Ectodermal cell (in vitro differentiated cells): ENCODE measurements around the gene MORN5.

ENCODE experiments used
- H3K27ac ChIP-seq: 2 replicates; pipeline ENCODE4 v1.7.0; 2013; ENCODE audit warnings: mild to moderate bottlenecking, low read depth, low read length; ENCODE audit not compliant: insufficient read depth, poor library complexity, severe bottlenecking
- H3K27me3 ChIP-seq: 2 replicates; pipeline ENCODE4 v1.7.0; 2013; ENCODE audit warnings: mild to moderate bottlenecking, low read length; ENCODE audit not compliant: insufficient read depth, control insufficient read depth, poor library complexity, severe bottlenecking
- H3K36me3 ChIP-seq: one replicate; pipeline ENCODE4 v1.7.0; 2013; ENCODE audit warnings: low read length; ENCODE audit not compliant: control insufficient read depth, insufficient read depth
- H3K4me1 ChIP-seq: one replicate; pipeline ENCODE4 v1.7.0; 2013; ENCODE audit warnings: low read length; ENCODE audit not compliant: control insufficient read depth, insufficient read depth
- H3K4me3 ChIP-seq: 2 replicates; pipeline ENCODE4 v1.7.0; 2013; ENCODE audit warnings: low read depth, low read length, control low read depth; ENCODE audit not compliant: insufficient read depth
- H3K9me3 ChIP-seq: 2 replicates; pipeline ENCODE4 v1.7.0; 2013; ENCODE audit warnings: mild to moderate bottlenecking, low read length, moderate library complexity; ENCODE audit not compliant: control insufficient read depth
- WGBS, 2 experiments: methylation state at CpG; one replicate each; pipeline ENCODE4 v1.1.7; 2013; ENCODE audit warnings: missing lambda C conversion rate in 2 of 2; 5-methylcytosine and 5-hydroxymethylcytosine counted together

Gene MORN5

DNA sequence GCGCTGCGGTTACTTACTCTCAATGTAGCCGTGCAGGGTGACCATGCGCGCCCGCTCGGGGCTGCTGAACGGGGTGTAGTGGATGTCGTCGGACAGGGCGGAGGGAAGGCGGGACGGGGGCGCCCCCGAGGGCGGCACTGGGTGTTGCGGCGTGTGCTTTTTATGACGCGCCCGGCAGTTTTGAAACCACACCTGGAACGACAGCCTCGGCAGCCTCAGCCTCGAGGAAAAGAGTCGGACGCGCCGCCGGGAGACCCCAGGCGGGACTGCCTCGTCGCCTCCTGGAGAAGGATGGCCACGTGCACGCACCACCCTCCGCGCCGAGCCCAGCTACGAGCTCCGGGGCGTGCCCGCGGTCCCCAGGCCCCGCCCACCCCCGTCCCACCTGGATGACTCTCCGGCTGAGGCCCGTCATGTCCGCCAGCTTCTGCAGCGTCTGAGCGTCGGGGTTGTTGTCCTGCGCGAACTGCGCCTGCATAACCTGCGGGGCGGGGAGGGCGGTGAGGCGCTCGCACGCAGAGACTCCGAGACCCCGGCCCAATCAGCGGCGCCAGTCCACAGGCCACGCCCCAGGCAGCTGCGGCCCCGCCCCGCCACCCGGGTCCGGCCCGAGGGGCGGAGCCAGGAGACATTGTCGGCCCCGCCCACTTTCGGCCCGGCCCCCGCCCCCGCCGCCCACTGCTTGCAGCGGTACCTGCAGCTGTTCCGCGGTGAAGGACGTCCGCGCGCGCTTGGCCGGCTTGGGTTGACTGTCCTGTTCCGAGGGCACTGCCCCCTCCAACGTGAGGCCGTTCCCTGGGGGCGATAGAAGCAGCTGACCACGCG lies 54.1 kb downstream of the MORN5 start:
- Histone ChIP-seq H3K4me3 (peak overlapping the region; percentile 26), H3K36me3 (no peaks in the 10 kb centered on the region), H3K27ac (no peak overlapping the region), H3K27me3 (peaks cover 87% of the 10 kb centered on the region), H3K4me1 (peaks cover 1% of the 10 kb centered on the region), H3K9me3 (no peaks in the 10 kb centered on the region)
- 2% methylated on average over 93 of the region's 93 CpGs for WGBS, 2 experiments

GRCh38 chr9:122214507-122214906 lies 54.8 kb downstream of the MORN5 start:
- Histone ChIP-seq H3K4me3 (no peak overlapping the region), H3K4me1 (peaks cover 8% of the 10 kb centered on the region), H3K27ac (no peak overlapping the region), H3K9me3 (no peaks in the 10 kb centered on the region), H3K27me3 (peaks cover 94% of the 10 kb centered on the region), H3K36me3 (no peaks in the 10 kb centered on the region)
- 35 to 41% methylated on average over 9 of the region's 9 CpGs for WGBS, 2 experiments

- Histone ChIP-seq H3K27ac (no peak overlapping the region), H3K36me3 (no peaks in the 10 kb centered on the region), H3K4me1 (peaks cover 18% of the 10 kb centered on the region), H3K9me3 (no peaks in the 10 kb centered on the region), H3K27me3 (peaks cover 100% of the 10 kb centered on the region), H3K4me3 (no peak overlapping the region)
- WGBS, 2 experiments: 90 to 94% methylated on average over 1 of the region's 1 CpG
Observed at GRCh38 chr9:122215663-122216062, 56.0 kb downstream of the MORN5 start.

GRCh38 chr9:122216138-122216797 lies 56.6 kb downstream of the MORN5 start:
- no peaks in the 10 kb centered on the region for H3K36me3 ChIP-seq
- H3K27ac ChIP-seq: no peak overlapping the region
- no peaks in the 10 kb centered on the region for H3K9me3 ChIP-seq
- 62 to 65% methylated on average over 4 of the region's 4 CpGs for WGBS, 2 experiments
- no peak overlapping the region for H3K4me3 ChIP-seq
- peaks cover 24% of the 10 kb centered on the region for H3K4me1 ChIP-seq
- H3K27me3 ChIP-seq: peaks cover 100% of the 10 kb centered on the region

GRCh38 chr9:122216798-122217418 lies 57.2 kb downstream of the MORN5 start:
- no peak overlapping the region for H3K4me3 ChIP-seq
- H3K27me3 ChIP-seq: peaks cover 100% of the 10 kb centered on the region
- H3K9me3 ChIP-seq: no peaks in the 10 kb centered on the region
- peaks cover 28% of the 10 kb centered on the region for H3K4me1 ChIP-seq
- no peaks in the 10 kb centered on the region for H3K36me3 ChIP-seq
- H3K27ac ChIP-seq: no peak overlapping the region
- 82 to 88% methylated on average over 35 of the region's 35 CpGs for WGBS, 2 experiments

DNA sequence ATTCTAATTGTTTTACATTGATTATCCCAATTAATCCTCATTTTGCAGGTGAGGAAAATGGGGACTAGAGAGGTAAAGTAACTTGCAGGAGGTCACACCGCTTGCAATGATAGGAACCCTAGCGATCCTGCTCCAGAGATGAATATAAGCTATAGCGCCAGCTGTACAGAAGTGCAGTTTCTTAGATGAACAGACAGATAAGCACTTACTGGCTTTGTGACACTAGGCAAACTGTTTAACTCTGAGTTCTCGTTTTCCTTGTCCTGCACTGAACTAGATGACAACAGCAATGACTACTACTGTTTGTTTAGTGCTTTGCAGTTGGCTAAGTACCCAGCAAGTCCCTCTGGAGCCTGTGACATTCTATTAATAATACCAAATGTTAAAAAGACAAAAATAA lies 57.9 kb downstream of the MORN5 start:
- 84 to 86% methylated on average over 4 of the region's 4 CpGs for WGBS, 2 experiments
- H3K27me3 ChIP-seq: peaks cover 100% of the 10 kb centered on the region
- no peaks in the 10 kb centered on the region for H3K36me3 ChIP-seq
- peaks cover 28% of the 10 kb centered on the region for H3K4me1 ChIP-seq
- H3K27ac ChIP-seq: no peak overlapping the region
- no peaks in the 10 kb centered on the region for H3K9me3 ChIP-seq
- no peak overlapping the region for H3K4me3 ChIP-seq

DNA sequence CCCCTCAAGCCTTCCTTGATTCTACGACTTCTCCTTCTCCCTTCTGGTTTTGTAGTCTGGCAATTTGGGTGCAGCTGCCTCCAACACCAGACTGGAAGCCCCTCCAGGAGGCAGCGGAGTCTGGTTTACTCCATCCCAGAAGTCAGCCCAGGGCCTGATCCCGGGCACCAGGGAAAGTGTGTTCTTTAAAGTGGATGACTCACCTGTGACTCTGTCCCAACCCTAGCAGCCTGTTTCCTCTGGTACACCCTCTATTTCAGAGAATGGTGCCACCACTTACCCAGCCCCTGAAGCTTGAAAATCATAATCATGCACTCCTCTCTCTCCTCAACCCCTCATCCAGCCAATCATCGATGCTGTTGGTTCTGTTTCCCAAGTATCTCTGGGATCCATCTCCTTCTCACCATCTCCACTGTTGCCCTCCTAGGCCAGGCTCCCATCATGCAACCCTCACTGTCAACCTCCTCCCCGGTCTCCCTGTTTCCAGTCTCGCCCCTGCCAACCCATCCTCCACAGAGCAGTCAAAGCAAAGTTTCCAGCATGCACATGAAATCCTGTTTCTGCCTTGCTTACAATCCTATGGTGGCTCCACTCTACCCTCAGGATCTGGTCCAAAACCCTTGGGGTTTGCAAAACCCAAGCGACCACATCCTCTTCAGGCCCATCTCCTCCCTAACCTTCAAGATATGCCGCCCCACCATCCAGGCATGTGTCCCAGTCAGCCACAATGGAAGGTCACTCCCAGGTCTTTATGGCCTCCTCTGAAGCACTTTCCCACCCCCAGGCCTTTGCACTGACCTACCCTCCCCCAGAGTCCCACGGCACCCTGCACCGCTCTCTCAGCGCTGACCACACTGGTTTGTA lies 58.6 kb downstream of the MORN5 start:
- Histone ChIP-seq H3K9me3 (no peaks in the 10 kb centered on the region), H3K36me3 (no peaks in the 10 kb centered on the region), H3K4me3 (no peak overlapping the region), H3K27ac (no peak overlapping the region), H3K4me1 (peaks cover 28% of the 10 kb centered on the region), H3K27me3 (peaks cover 100% of the 10 kb centered on the region)
- WGBS, 2 experiments: 36 to 43% methylated on average over 11 of the region's 11 CpGs

DNA sequence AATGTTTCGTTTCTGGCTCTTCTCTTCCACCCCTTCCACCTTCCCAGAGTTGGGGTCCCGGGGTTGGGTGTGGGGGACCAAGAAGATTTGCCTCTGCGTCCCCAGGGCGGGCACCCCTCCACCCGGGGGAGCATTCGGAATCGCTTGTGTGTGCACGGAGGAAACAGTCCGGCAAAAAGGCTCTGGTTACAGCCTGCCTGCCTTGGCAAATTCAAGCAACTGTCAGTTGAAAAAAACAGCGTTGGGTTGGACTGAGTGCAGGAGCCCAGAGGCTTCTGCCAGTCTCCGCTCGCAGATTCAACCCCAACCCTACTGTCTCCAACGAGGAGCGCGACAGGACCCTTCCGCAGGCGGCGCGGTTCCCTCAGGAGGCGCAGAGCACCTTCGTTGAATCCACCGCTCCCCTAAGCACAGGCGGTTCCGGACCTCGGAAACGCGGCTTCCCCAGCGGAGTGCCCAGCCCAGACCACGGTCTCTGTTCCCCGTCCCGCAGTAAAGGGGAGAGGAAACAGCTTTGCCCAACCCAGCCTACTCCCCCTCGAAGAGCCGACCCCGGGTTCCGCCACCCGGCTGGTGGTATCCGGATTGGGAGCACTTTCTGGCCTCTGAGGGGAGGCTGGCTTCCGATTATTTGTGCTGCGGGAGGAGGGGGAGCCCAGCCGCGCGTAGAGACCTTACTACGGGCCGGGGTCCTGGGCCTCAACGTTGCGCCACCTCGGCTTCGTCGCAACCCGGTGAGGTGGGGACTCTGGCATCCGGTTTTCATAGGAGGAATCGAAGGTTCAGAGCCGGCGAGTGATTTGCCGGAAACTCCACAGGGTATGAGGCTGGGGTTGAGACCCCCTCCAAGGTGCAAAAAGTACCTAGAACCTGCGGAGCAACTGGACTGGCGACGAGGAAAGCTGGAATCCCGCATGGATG lies 59.5 kb downstream of the MORN5 start:
- Histone ChIP-seq H3K4me1 (peaks cover 28% of the 10 kb centered on the region), H3K4me3 (peak overlapping the region; percentile 5), H3K27ac (no peak overlapping the region), H3K27me3 (peaks cover 100% of the 10 kb centered on the region), H3K9me3 (no peaks in the 10 kb centered on the region), H3K36me3 (no peaks in the 10 kb centered on the region)
- WGBS, 2 experiments: 1% methylated on average over 59 of the region's 59 CpGs
